HG03135 (cell line): Measurements from ENCODE around the gene GDF2.

Experiments
- ATAC-seq: cut with Tn5 transposase; IDR thresholded peaks from one replicate; pipeline ENCODE4 v1.9.1; 2021; ENCODE audit warnings: mild to moderate bottlenecking, moderate library complexity; ENCODE audit not compliant: unreplicated experiment

GDF2 gene

DNA sequence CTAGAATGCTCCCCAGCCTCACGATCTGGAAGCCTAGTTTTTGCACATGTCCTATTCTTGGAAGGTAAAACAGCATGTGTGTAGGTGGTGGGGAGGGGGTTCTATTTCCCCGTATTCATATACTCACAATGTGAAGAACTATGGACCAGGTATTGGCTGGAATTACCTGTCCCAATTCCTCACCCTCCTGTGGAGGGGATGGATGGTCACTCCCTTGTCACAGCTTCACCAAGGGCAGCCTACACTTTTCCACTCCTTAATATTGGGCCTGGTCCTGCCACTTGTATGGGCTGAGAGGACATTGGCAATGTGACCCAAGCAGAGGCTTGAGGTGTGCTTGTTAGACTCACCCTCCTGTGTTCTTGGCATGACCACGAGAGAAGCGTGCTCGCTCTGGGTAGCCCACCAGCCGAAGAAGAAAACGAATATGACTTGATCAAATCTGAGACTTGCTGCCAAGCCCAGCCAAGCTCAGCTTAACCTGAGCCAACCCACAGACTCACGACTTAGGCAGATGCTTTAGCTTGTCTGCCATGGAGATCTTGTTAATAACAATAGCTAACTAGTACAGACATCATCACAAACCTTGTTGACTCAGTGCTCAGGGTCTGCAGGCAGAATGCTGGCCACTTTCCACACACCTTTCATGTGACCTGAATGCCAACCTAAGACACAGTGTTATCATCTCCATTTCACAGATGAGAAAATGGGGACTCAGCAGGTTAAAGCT, 44.6 kb downstream of the GDF2 start:
- ATAC-seq, result no peak

DNA sequence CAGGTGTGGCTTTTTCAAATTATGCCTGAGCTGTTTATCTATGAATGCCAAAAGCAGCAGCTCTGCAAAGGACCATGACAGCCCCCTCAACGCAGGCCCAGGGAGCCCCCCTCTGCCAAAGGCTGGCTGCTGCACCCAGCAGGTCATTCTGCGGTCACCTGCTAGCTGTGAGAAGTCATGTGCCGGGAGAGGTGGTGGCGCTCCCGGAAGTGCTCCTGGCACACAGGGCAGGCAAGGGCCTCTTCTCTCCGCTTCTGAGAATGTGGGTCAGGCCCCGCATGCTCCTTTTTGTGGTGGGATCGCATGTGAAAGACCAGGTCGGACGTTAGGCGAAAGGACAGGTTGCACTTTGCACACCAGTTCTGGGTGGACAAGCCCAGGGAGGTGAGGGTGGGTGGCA, 45.4 kb downstream of the GDF2 start:
- ATAC-seq, result no peak

DNA sequence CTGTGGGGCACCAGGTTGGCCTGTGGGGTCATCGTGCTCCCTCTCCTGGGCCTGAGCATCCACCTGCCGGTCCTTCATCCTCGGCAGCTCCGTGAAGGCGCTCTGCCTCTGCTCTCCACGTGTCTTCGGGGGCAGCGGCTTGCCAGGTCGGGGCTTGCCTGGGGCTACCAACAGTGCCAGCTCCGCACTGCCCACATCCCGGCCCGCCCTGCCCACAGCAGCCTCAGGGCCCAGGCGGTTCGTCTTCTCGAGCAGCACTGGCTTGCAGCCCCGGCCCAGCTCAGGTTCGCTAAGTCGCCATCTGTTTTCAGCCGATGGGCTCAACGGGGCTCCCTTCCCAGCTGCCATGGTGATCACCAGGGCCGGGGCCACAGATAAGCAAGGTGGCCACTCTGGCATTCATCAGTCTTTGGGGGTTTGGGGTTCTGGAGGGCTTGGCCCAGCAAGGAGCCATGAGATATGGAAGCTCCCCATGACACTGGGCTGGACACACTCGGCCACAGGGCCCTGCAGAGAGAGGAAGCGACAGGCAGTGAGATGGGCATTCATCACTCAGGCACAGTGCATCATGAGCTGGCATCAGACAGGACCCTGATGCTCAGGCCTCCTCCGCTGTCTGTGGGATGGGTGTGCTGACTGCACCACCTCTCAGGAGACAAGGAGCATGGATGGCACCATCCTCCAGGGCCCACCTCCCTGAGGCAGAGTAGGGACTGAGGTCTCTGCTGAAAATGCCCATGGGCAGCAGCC, 46.4 kb downstream of the GDF2 start:
- no peak for ATAC-seq

DNA sequence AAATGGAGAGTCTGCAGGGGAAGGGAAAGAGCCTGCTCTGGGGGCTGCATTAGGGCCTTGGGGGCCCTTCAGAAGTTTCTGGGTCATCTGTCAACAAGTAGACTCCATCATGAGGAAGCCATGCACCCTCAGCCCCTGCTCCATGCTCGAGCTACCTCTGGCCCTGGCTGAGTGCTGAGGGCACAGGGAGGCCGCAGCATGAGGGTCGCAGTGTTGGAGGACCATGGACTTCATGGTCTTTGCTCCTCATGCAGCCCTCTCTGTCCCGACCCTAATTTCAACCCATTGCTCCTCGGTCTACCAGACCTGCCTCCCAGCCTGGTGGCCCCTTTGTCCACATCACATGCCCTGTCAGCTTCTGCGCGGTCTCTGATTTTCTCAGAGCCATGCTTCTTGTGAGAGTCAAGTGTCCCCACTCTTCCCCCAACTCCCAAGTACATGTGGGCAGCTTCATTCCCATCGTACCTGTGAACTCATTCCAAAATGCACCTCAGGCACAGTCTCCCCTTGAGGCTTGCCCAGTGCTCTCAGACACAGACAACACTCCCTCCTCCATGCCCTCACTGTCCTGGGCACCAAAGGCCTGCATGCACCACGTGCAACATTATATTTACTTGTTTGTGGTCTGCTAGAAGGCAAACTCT, 47.1 kb downstream of the GDF2 start:
- ATAC-seq, result no peak

DNA sequence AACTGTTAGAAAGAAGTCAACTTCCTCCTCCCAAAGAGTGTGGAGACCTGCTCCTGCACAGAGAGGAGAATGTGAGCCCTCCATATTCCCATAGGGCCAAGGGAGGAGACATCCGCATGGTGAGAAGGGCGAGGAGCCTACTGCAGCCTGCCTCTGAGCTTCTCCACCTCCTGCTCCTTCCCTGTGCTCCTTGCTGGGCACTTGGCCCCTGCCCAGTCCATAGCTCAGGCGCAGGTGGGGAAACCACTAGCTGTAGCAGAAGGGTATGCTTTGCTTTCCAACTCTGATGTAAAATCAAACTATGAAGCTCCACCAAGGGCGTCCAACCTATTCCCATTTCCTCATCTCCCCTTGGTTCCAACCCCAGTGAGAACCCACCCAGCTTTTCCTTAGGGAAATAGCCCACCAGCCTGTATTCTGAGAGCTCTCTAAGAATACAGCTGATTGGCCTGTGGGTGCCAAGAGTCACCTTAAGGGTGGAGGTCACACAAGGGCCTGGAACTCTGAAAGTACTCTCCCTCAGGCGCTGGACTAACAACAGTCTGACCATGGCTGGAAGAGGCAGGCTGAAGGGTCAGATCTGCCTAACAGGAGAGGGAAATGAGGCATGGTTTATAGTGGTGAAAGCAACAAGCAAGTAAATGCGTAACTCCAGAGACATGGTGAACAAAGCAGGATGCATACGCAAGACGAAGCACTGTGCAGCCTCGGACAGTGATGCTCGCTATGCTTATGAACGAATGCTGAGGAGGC, 47.9 kb downstream of the GDF2 start:
- ATAC-seq, result no peak

DNA sequence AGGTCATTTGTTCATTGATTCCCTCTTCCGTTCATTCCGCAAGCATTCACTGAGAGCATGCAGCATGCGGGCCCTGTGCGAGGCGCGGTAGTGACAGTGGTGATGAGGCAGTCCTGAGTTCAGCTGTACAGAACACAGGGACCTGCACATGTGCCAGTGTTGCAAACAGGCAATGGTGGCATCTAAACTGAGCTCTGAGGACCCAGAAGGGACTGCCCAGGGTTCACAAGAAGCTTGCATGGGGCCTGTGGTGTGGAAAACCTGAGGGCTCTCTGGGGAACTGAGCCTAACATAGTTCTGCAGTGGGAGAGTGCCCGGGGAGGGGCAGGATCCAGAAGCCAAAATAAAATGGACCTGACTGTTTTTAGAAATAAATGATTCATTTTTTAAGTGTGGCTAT, 48.6 kb downstream of the GDF2 start:
- no peak for ATAC-seq

DNA sequence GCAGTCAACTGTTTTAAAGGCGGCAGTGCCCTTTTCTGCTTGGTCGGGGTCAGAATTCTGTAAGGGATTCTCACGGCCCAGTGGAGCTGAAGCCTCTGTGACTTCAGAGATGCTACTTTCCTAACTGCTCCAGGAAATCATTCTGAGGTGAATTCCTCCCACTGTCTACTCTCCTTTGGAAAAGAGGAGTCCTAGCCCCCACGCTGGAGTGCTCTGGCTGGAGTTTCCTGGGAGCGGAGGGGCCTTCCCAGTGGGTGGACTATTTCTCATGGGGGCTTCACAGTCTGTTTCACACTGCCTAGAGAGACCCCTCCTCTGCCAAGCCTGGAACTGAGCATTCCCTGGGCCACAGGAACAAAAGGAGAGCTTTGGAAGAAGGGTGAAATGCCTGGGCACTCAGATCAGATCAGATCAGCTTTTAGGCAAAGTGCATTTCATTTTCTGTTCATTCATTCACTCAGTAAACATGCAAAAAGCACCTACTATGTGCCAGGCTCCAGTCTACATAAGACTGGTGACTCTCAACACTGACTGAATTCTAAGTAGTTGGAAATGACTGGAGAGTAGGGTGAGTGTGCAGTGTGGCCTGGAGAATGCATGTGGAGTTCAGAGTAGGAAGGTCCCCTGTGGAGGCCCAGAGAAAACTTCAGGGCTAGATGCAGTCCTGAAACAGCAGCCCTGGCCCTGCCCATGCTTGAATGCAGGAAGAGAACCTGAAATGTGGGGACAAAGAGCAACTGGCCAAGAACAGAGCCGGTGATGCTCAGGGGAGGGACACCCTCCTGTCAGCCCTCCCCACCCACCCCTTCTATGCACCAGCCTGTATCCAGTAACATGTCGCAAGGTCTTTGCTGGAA, 49.6 kb downstream of the GDF2 start:
- no peak for ATAC-seq

DNA sequence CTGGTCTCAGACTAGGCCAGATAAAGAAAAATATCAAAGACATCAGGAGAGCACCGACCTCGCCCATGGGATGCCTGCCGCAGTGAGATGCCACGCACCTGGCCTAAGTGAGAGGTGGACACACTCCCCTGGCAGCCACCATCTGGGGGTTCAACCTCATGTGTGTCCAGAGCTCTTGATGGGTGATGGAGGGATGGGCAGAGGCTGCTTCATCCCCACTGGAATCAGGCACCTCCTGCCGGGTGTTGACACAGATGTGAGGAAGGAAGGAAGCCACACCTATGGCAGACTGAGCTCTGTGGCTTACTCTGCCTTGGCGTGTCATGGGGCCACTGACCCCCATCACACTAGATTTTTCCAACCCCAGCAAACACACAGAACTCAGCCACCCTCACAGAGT, 50.5 kb downstream of the GDF2 start:
- no peak for ATAC-seq

DNA sequence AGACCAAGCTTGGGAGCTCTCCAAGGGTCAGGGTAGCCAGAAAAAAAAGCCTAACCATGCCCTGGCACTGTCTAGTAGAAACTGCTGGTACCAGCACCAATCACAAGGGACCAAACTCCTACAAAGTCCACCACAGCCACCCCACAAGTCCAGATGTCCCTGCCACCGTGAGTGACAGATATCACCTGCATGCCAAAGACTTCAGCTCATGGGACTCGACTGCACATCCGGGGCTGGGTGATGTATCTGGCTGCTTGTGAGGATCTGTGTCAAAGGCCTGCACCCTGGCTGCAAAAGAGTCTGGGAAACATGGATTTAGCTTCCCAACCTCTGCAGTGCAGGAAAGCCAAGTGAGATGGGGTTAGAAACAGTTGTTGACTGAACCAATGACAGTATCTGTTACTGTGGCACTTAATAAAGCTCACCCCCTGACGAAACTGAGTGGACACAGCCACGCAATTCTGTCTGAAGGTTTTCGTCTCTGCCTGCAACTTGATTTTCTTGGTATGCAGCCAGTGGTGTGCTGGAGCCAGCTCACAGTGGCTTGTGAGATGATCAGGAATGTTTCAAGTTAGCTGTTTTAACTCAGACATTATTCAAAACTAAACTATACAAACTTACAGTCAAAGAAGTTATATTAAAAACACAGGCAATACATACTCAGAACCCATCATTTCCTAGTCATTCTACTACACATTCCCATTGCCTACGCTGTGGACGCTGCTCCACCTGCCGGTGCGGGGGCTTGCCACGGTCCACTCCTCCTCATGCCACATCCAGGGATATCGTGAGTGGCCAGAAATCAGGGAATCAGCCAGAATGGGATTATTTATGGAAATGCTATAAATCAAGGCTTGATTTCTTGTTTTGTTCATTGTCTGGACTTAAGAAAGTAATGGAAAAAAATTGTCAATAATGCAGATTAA, 52.6 kb downstream of the GDF2 start:
- ATAC-seq, result no peak

DNA sequence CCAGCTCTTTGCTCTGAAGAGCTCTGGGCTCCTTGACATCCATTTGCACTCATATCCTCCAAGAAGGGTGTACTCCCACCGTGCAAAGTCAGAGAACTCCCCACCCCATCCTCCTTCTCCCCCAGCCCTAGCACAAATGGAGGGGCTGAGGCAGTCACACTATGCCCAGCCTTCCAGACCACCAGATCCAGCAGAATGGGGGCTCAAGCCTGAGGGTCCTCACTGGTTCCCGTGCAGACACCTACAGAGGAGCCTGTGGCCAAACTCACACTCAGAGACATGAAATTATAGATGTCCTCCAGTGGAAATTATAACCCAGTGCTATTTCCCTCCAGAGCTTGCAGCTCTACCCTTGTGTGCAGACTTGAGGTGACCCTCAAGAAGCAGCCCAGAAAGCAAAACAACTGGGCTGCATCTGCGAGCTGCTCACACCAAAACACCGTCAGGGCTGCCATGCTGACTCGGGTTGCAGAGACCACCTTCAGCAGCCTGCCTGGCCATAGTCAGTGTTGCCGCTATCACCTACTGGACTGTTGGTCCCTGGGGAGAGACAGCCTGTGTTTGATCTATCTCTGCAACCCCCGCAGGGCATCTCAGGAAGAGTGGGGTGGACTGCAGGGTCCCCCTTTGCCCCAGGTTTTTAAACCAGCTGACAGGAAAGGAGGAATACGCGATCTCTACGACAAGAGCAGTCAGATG, 54.4 kb downstream of the GDF2 start:
- ATAC-seq, result no peak
